Measurements from ENCODE around the gene PCDHA1.

PCDHA1 gene

DNA sequence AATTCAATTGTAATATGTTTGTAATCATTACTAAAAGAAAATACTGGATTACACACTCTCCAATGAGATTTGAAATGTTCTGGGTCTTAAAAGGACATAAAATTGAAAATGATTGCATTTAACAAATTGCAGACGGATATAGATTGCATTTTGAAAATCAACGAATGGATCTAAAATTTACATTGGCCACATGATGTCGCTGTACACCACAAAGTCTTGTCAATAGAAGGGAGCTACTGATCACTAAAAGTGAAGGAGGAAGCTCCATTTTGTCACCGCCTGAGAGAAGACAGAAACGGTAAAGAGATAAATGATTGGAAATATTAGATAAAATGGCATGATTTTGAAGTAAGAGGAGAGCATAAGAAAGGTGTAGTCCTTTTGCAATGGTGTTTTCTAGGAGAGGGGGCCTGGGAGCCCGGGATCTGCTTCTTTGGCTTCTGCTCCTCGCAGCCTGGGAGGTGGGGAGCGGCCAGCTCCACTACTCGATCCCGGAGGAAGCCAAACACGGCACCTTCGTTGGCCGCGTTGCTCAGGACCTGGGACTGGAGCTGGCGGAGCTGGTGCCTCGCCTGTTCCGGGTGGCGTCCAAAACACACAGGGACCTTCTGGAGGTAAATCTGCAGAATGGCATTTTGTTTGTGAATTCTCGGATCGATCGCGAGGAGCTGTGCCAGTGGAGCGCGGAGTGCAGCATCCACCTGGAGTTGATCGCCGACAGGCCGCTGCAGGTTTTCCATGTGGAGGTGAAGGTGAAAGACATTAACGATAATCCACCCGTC, at the start of gene PCDHA1:
Gene PCDHA1, plus strand, starts transcription at position 236 of the 782 bp plus-strand sequence.
- in situ Hi-C loops (cut with HindIII; ENCODE audit: low pct_ligation_motif_present, low sequenced_read_pairs): no loop called here
- Histone ChIP-seq H3K27ac (no peak within 1 kb of the TSS), H3K27me3 (replicated peaks) (no peaks in the 10 kb centered on the region), H3K4me3 (ENCODE audit: low read depth, low read length) (no peak within 1 kb of the TSS), H3K36me3 (replicated peaks) (no peaks in the 10 kb centered on the region)
- TF ChIP-seq, protein P1, sequence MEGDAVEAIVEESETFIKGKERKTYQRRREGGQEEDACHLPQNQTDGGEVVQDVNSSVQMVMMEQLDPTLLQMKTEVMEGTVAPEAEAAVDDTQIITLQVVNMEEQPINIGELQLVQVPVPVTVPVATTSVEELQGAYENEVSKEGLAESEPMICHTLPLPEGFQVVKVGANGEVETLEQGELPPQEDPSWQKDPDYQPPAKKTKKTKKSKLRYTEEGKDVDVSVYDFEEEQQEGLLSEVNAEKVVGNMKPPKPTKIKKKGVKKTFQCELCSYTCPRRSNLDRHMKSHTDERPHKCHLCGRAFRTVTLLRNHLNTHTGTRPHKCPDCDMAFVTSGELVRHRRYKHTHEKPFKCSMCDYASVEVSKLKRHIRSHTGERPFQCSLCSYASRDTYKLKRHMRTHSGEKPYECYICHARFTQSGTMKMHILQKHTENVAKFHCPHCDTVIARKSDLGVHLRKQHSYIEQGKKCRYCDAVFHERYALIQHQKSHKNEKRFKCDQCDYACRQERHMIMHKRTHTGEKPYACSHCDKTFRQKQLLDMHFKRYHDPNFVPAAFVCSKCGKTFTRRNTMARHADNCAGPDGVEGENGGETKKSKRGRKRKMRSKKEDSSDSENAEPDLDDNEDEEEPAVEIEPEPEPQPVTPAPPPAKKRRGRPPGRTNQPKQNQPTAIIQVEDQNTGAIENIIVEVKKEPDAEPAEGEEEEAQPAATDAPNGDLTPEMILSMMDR (IDR thresholded peaks at IDR 0.05; ENCODE audit: low read depth, low read length, missing control alignments): no peak
- no peak for DNase-seq

DNA sequence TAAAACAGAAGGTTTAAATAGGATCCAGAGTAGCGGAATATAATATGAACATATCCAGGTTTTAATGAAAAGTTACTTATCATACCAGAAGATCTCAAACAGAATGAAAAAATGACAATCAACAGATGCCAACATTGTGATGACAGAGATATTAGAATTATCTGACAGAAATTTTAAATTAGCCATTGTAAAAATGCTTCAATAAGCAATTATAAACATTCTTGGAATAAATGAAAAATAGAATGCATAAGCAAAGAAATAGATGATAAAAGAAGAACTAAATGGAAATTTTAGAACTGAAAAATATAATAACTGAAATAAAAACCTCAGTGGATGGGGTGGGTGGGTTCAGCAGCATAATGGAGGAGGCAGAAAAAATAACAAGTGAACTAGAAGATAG, 48.5 kb upstream of the PCDHA1 start:
- Histone ChIP-seq H3K36me3 (replicated peaks) (no peaks in the 10 kb centered on the region), H3K4me3 (ENCODE audit: low read depth, low read length) (no peak overlapping the region), H3K27me3 (replicated peaks) (no peaks in the 10 kb centered on the region), H3K27ac (no peak overlapping the region)
- DNase-seq: no peak
- in situ Hi-C loops (cut with HindIII; ENCODE audit: low pct_ligation_motif_present, low sequenced_read_pairs): no loop called here
- TF ChIP-seq, protein P1 (IDR thresholded peaks at IDR 0.05; ENCODE audit: low read depth, low read length, missing control alignments): no peak

DNA sequence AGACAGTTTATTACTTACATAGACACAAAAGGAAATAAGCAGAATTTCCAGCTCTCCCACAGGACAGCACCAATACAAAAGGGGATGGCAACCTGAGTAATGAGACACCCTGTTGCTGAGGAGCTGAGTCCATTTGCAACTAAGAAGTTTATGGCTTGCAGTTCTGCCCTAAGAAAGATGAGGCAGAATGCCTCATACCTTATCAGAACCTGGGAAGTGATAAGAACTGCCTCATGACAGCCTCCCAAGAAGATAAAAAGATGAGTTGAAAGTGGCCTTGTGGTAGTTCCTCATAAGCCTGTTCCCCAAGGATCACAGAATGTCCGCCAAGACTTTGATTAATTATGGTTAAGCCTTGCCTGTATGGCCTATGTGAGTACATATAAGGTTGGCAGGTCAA, 44.0 kb upstream of the PCDHA1 start:
- TF ChIP-seq, protein P1 (IDR thresholded peaks at IDR 0.05; ENCODE audit: low read depth, low read length, missing control alignments): no peak
- in situ Hi-C loops (cut with HindIII; ENCODE audit: low pct_ligation_motif_present, low sequenced_read_pairs): no loop called here
- H3K4me3 ChIP-seq (ENCODE audit: low read depth, low read length): no peak overlapping the region
- H3K36me3 ChIP-seq (replicated peaks): no peaks in the 10 kb centered on the region
- H3K27ac ChIP-seq: no peak overlapping the region
- DNase-seq: no peak
- no peaks in the 10 kb centered on the region for H3K27me3 ChIP-seq (replicated peaks)

DNA sequence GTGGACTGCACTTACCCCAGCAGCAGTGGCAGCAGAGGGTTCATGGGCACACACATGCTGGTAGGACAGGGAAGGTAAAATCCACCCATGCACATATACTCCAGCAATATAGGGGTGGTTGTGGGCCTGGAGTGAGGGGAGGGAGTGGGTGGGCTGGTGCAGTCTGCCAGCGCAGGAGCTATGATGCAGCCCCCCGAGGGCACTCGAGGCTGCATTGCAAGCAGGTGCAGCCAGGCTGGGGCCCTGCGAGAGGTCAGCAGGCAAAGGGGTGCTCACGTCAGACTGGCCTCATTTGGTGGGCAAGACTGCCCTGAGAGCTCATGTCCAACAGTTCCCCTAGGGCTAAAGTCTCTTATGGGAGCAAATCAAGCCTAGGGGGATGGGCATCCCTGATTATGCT, 32.4 kb upstream of the PCDHA1 start:
- DNase-seq: no peak
- H3K27me3 ChIP-seq (replicated peaks): no peaks in the 10 kb centered on the region
- no peak overlapping the region for H3K4me3 ChIP-seq (ENCODE audit: low read depth, low read length)
- no peaks in the 10 kb centered on the region for H3K36me3 ChIP-seq (replicated peaks)
- no peak overlapping the region for H3K27ac ChIP-seq
- TF ChIP-seq, protein P1 (IDR thresholded peaks at IDR 0.05; ENCODE audit: low read depth, low read length, missing control alignments): no peak
- in situ Hi-C loops (cut with HindIII; ENCODE audit: low pct_ligation_motif_present, low sequenced_read_pairs): no loop called here

DNA sequence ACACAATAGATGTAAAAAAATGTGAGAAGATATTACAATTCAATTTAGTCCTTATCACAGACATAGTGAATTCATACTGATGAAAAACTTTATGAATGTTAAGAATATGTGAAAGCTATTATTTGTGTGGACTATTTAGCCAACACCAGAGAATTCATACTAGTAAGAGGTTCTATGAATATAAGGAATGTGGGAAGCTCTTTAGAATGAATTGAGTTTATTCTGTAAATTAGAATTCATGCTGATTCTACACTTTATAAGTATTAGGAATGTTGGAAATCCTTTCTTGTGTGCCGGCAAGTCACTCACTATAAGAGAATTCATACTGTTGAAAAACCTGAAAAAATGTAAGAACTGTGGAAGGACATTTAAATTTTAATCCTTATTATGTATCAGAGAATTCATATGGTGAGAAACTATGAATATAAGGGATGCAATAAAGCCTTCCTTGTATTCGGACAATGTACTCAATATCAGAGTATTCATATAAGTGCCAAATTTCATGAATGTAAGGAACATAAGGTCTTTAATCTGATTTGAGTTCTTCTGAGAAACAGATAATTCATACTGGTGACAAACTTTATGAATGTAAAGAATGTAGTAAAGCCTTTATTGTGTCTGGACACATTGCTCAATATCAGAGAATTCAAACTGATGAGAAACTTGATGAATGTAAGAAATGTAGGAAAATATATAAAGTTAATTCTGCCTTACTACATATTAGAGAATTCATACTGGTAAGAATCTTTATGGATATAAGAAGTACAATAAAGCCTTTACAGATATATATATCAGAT, 21.6 kb upstream of the PCDHA1 start:
- Histone ChIP-seq H3K36me3 (replicated peaks) (no peaks in the 10 kb centered on the region), H3K27ac (no peak overlapping the region), H3K27me3 (replicated peaks) (no peaks in the 10 kb centered on the region), H3K4me3 (ENCODE audit: low read depth, low read length) (no peak overlapping the region)
- in situ Hi-C loops (cut with HindIII; ENCODE audit: low pct_ligation_motif_present, low sequenced_read_pairs): no loop called here
- TF ChIP-seq, protein P1 (IDR thresholded peaks at IDR 0.05; ENCODE audit: low read depth, low read length, missing control alignments): no peak
- DNase-seq: no peak
